HAP-1 (cell line): ENCODE results near the gene ZFAND2A.
"Not testable (repeated sequence)": the region's sequence is repeated elsewhere in the genome, so short reads cannot be mapped to it uniquely, and the experiment has no call there.

Experiments used
- DNase-seq, 2 experiments: peaks; one replicate each; pipeline ENCODE4 v3.0.0-alpha.2; 2016 to 2020; ENCODE audit warnings: low spot score in 2 of 2
- H3K27me3 ChIP-seq: fragments of 250-450 bp; sonication (Bioruptor Pico); 2 replicates; pipeline ENCODE4 v1.5.1; 2020; ENCODE audit warnings: low read depth, mild to moderate bottlenecking, moderate library complexity
- H3K36me3 ChIP-seq: fragments of 250-450 bp; sonication (Bioruptor Pico); replicated peaks from 2 replicates; pipeline ENCODE4 v1.5.1; 2020; ENCODE audit warnings: mild to moderate bottlenecking
- H3K4me1 ChIP-seq: fragments of 250-450 bp; sonication (Bioruptor Pico); 2 replicates; pipeline ENCODE4 v1.5.1; 2020; ENCODE audit warnings: mild to moderate bottlenecking
- H3K4me3 ChIP-seq: fragments of 250-450 bp; sonication (Bioruptor Pico); 2 replicates; pipeline ENCODE4 v1.5.1; 2020; ENCODE audit warnings: mild to moderate bottlenecking, moderate library complexity
- H3K9me3 ChIP-seq: fragments of 250-450 bp; sonication (Bioruptor Pico); 2 replicates; pipeline ENCODE4 v1.5.1; 2020; ENCODE audit warnings: mild to moderate bottlenecking, moderate library complexity
- in situ Hi-C: fragments of 300-500 bp; cut with MboI; formaldehyde crosslinking; loops from 3 replicates; pipeline ENCODE4 v1.14.3; 2020; ENCODE audit warnings: low sequenced_read_pairs, inconsistent platforms, mixed read lengths

The ZFAND2A gene

GRCh38 chr7:1159891-1160669 is at the start of gene ZFAND2A:
Gene ZFAND2A (minus strand): TSS chr7:1160196. CDS start chr7:1158212, 1,984 bp downstream.
- Histone ChIP-seq H3K4me1 (peaks cover 4% of the 10 kb centered on the region), H3K27me3 (no peaks in the 10 kb centered on the region), H3K9me3 (no peaks in the 10 kb centered on the region), H3K4me3 (peak within 1 kb of the TSS; percentile 96), H3K36me3 (peaks cover 31% of the 10 kb centered on the region)
- peak; percentile 94 to 99 for DNase-seq
- in situ Hi-C loops = no loop called here

GRCh38 chr7:1209097-1209496 is 49.1 kb upstream of the ZFAND2A start:
- H3K27me3 ChIP-seq = peaks cover 39% of the 10 kb centered on the region
- H3K4me1 ChIP-seq = no peaks in the 10 kb centered on the region
- no peak overlapping the region for H3K4me3 ChIP-seq
- H3K36me3 ChIP-seq = no peaks in the 10 kb centered on the region
- no peaks in the 10 kb centered on the region for H3K9me3 ChIP-seq
- DNase-seq = no peak
- in situ Hi-C loops = no loop called here

GRCh38 chr7:1205742-1206141 is 45.7 kb upstream of the ZFAND2A start:
- H3K4me3 ChIP-seq, H3K4me1 ChIP-seq, H3K27me3 ChIP-seq, H3K36me3 ChIP-seq, in situ Hi-C loops, DNase-seq, H3K9me3 ChIP-seq: not testable (repeated sequence)

- Histone ChIP-seq H3K9me3 (no peaks in the 10 kb centered on the region), H3K27me3 (no peaks in the 10 kb centered on the region), H3K4me3 (no peak overlapping the region), H3K4me1 (no peaks in the 10 kb centered on the region), H3K36me3 (no peaks in the 10 kb centered on the region)
- no peak for DNase-seq
- in situ Hi-C loops = no loop called here
These were observed 44.6 kb upstream of the ZFAND2A start for GRCh38 chr7:1204460-1205140.

GRCh38 chr7:1202914-1203313 is 42.9 kb upstream of the ZFAND2A start:
- H3K4me3 ChIP-seq, H3K27me3 ChIP-seq, H3K4me1 ChIP-seq, H3K36me3 ChIP-seq, DNase-seq, H3K9me3 ChIP-seq, in situ Hi-C loops: not testable (repeated sequence)

GRCh38 chr7:1201916-1202315 is 41.9 kb upstream of the ZFAND2A start:
- in situ Hi-C loops = no loop called here
- DNase-seq = no peak
- Histone ChIP-seq H3K9me3 (no peaks in the 10 kb centered on the region), H3K36me3 (no peaks in the 10 kb centered on the region), H3K4me1 (no peaks in the 10 kb centered on the region), H3K4me3 (no peak overlapping the region), H3K27me3 (no peaks in the 10 kb centered on the region)

GRCh38 chr7:1200045-1200444 is 40.0 kb upstream of the ZFAND2A start:
- H3K36me3 ChIP-seq = no peaks in the 10 kb centered on the region
- DNase-seq = no peak
- no peaks in the 10 kb centered on the region for H3K9me3 ChIP-seq
- peaks cover 3% of the 10 kb centered on the region; the same call in 1 of the 2 replicates for H3K27me3 ChIP-seq
- no peaks in the 10 kb centered on the region for H3K4me1 ChIP-seq
- in situ Hi-C loops = no loop called here
- no peak overlapping the region for H3K4me3 ChIP-seq

- Histone ChIP-seq H3K4me1 (no peaks in the 10 kb centered on the region), H3K27me3 (peaks cover 4% of the 10 kb centered on the region; the same call in 1 of the 2 replicates), H3K9me3 (no peaks in the 10 kb centered on the region), H3K36me3 (no peaks in the 10 kb centered on the region), H3K4me3 (no peak overlapping the region)
- in situ Hi-C loops = no loop called here
- no peak for DNase-seq
These were observed 38.1 kb upstream of the ZFAND2A start for GRCh38 chr7:1197997-1198625.

GRCh38 chr7:1196950-1197349 is 37.0 kb upstream of the ZFAND2A start:
- H3K36me3 ChIP-seq = no peaks in the 10 kb centered on the region
- peaks cover 4% of the 10 kb centered on the region; the same call in 1 of the 2 replicates for H3K27me3 ChIP-seq
- H3K4me3 ChIP-seq = no peak overlapping the region
- no peaks in the 10 kb centered on the region for H3K9me3 ChIP-seq
- no peaks in the 10 kb centered on the region for H3K4me1 ChIP-seq
- in situ Hi-C loops = no loop called here
- no peak for DNase-seq

- in situ Hi-C loops, DNase-seq, H3K27me3 ChIP-seq, H3K4me3 ChIP-seq, H3K4me1 ChIP-seq, H3K9me3 ChIP-seq, H3K36me3 ChIP-seq: not testable (repeated sequence)
These were observed 36.4 kb upstream of the ZFAND2A start for GRCh38 chr7:1196441-1196840.

- Histone ChIP-seq H3K9me3 (no peaks in the 10 kb centered on the region; the same call in 1 of the 2 replicates), H3K4me1 (no peaks in the 10 kb centered on the region), H3K4me3 (no peak overlapping the region), H3K36me3 (no peaks in the 10 kb centered on the region), H3K27me3 (peaks cover 4% of the 10 kb centered on the region; the same call in 1 of the 2 replicates)
- in situ Hi-C loops = no loop called here
- peak in 1 of 2 experiments; percentile 44 for DNase-seq
These were observed 33.8 kb upstream of the ZFAND2A start for GRCh38 chr7:1193593-1194424.

- no peak for DNase-seq
- Histone ChIP-seq H3K9me3 (no peaks in the 10 kb centered on the region; the same call in 1 of the 2 replicates), H3K27me3 (peaks cover 11% of the 10 kb centered on the region), H3K4me1 (no peaks in the 10 kb centered on the region), H3K4me3 (no peak overlapping the region), H3K36me3 (no peaks in the 10 kb centered on the region)
- in situ Hi-C loops = no loop called here
These were observed 32.2 kb upstream of the ZFAND2A start for GRCh38 chr7:1192171-1192676.
